Adipose tissue (tissue), 3 donors: ENCODE data around the gene DAPK1. TPM values are rescaled to one million over a fixed set of nuclear protein-coding genes. Genes with fewer than 3 reads are reported as not detected.

ENCODE experiments used
- H3K27ac ChIP-seq: one replicate; pipeline ENCODE4 v1.5.1; 2013; ENCODE audit warnings: low read depth, low read length
- WGBS, 3 donors: extraction: QIAGEN DNeasy Blood & Tissue Kit; methylation state at CpG; one replicate each; pipeline ENCODE4 v1.1.7; 2013; 5-methylcytosine and 5-hydroxymethylcytosine counted together
- polyA plus RNA-seq, 3 donors: library from polyadenylated mRNA; stranded (reverse); fragments of 200-250 nt; gene quantifications; one replicate each; pipeline ENCODE4 v1.2.3, GENCODE V29; 2013
- donor health status: healthy with polysubstance abuse.
- donor health status: Bipolar disorder and iron deficiency.
- donor health status: healthy.

The DAPK1 gene
- 10 to 100 TPM in 2 of 3 donors, 1 to 10 TPM in 1; 7.4 to 39.8 (median 12.8) TPM for polyA plus RNA-seq

DNA sequence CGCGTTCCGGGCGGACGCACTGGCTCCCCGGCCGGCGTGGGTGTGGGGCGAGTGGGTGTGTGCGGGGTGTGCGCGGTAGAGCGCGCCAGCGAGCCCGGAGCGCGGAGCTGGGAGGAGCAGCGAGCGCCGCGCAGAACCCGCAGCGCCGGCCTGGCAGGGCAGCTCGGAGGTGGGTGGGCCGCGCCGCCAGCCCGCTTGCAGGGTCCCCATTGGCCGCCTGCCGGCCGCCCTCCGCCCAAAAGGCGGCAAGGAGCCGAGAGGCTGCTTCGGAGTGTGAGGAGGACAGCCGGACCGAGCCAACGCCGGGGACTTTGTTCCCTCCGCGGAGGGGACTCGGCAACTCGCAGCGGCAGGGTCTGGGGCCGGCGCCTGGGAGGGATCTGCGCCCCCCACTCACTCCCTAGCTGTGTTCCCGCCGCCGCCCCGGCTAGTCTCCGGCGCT, at the start of gene DAPK1:
TSS of gene DAPK1 (plus strand) at position 264 of the 442 bp plus-strand sequence. CDS start 1,211 bp downstream, outside the sequence.
- H3K27ac ChIP-seq, result no peak within 1 kb of the TSS
- 0 to 1% (median 0%) methylated on average over 43 to 55 of the region's 55 CpGs for WGBS, 3 donors

DNA sequence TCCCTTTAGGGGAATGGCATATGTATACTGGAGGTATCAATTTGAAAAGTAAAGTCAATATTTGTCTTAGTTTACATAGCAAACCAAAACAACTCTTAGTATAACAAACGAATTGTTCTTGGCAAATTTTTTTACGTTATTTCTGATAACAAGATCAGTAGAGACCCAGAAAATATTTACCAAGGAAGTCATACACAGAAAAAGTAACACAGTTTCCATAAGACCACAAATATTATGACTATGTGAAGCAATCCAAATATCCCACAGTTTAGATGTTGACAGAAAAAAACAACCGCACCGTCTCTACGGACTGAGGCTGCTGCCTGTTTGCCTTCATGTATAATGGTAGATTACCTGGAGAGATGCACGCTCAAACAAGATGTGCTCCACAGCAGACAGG, 46.5 kb upstream of the DAPK1 start:
- no peak overlapping the region for H3K27ac ChIP-seq
- WGBS, 3 donors, result 25 to 76% (median 66%) methylated on average over 6 of the region's 6 CpGs

DNA sequence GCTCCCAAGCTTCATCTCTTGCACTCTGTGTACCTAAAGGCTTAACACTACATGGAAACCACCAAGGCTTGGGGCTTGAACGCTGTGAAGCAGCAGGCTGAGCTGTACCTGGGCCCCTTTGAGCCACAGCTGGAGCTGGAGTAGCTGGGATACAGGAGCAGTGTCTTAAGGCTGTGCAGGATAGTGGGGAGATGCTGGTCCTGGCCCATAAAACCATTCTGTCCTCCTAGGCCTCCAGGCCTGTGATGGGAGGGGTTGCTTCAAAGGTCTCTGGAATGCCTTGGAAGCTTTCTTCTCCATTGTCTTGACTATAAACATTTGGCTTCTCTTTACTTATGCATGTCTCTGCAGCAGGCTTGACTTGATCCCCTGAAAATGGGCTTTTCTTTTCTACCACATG, 42.3 kb upstream of the DAPK1 start:
- 76 to 79% (median 78%) methylated on average over 1 of the region's 1 CpG for WGBS, 3 donors

GRCh38 chr9:87461256-87461655, 36.4 kb upstream of the DAPK1 start:
- H3K27ac ChIP-seq, result no peak overlapping the region
- WGBS, 3 donors, result 64 to 73% (median 64%) methylated on average over 4 of the region's 4 CpGs

More for the DNA sequence above, 42.3 kb upstream of the DAPK1 start:
- no peak overlapping the region for H3K27ac ChIP-seq

GRCh38 chr9:87464110-87464991, 33.3 kb upstream of the DAPK1 start:
- 41 to 58% (median 43%) methylated on average over 7 of the region's 7 CpGs for WGBS, 3 donors
- no peak overlapping the region for H3K27ac ChIP-seq

- 96 to 100% (median 98%) methylated on average over 1 of the region's 1 CpG for WGBS, 3 donors
- no peak overlapping the region for H3K27ac ChIP-seq
Observed at GRCh38 chr9:87464992-87465378, 32.7 kb upstream of the DAPK1 start.

DNA sequence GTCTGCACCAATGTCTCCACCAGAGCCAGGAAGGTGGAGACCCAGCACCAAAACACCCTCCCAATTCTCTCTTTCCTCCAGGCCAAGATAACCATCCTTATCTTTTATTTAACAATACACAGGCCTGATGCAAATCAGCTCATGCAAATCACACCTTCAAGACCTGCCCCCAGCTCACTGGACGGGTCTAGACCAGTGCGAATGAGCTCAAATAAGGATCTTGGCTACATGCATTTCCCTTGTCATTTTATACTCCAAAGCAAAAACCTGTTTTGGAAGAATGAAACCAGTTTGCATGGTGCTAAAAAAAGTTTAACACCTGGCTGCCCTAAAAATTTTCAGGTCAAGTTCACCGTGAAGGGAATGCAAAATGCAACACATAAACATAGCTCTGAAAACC, 31.9 kb upstream of the DAPK1 start:
- 46 to 86% (median 79%) methylated on average over 3 of the region's 3 CpGs for WGBS, 3 donors
- H3K27ac ChIP-seq, result no peak overlapping the region

DNA sequence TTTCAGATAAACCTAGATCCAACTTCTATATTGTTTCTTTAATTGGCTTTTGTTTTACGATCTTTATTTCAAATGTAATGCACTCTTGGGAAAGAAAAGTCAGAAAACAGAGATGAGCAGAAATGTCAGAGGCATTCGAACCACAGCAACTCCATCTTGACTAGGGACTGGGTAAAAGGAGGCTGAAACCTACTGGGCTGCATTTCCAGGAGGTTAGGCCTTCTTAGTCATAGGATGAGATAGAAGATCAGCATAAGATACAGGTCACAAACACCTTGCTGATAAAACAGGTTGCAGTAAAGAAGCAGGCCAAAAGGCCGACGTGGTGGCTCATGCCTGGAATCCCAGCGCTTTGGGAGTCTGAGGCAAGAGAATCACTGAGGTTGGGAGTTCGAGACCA, 30.5 kb upstream of the DAPK1 start:
- H3K27ac ChIP-seq, result no peak overlapping the region
- WGBS, 3 donors, result 93 to 95% (median 95%) methylated on average over 6 of the region's 6 CpGs

- H3K27ac ChIP-seq, result no peak overlapping the region
- 71 to 76% (median 73%) methylated on average over 3 of the region's 3 CpGs for WGBS, 3 donors
Observed at GRCh38 chr9:87469793-87470465, 27.7 kb upstream of the DAPK1 start.

- 66 to 91% (median 89%) methylated on average over 2 of the region's 2 CpGs for WGBS, 3 donors
- H3K27ac ChIP-seq, result no peak overlapping the region
Observed at GRCh38 chr9:87471746-87472145, 25.9 kb upstream of the DAPK1 start.

DNA sequence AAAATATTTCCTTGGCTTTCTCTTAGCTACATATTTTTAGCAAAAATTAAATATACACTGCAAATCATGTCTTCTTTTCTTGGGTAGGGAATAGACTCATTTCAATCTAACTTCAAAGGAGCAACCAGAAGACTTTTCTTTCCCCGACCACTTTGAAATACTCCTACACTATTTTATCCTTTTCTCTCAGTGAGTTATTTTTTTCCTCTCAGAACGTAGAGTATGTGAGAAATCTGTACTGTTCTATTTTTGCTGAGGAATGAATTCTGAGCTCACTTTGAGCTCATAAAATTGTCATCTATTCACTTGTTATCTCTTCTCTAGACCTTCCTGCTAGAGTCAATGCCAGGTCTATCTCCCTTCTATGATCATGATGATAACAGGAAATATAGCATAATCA, 22.2 kb upstream of the DAPK1 start:
- WGBS, 3 donors, result 46 to 59% (median 54%) methylated on average over 2 of the region's 2 CpGs
- no peak overlapping the region for H3K27ac ChIP-seq

GRCh38 chr9:87478226-87478992, 19.3 kb upstream of the DAPK1 start:
- 87 to 94% (median 93%) methylated on average over 7 of the region's 7 CpGs for WGBS, 3 donors
- no peak overlapping the region for H3K27ac ChIP-seq

- 53 to 78% (median 70%) methylated on average over 4 of the region's 4 CpGs for WGBS, 3 donors
- no peak overlapping the region for H3K27ac ChIP-seq
Observed at GRCh38 chr9:87479801-87480201, 17.9 kb upstream of the DAPK1 start.

DNA sequence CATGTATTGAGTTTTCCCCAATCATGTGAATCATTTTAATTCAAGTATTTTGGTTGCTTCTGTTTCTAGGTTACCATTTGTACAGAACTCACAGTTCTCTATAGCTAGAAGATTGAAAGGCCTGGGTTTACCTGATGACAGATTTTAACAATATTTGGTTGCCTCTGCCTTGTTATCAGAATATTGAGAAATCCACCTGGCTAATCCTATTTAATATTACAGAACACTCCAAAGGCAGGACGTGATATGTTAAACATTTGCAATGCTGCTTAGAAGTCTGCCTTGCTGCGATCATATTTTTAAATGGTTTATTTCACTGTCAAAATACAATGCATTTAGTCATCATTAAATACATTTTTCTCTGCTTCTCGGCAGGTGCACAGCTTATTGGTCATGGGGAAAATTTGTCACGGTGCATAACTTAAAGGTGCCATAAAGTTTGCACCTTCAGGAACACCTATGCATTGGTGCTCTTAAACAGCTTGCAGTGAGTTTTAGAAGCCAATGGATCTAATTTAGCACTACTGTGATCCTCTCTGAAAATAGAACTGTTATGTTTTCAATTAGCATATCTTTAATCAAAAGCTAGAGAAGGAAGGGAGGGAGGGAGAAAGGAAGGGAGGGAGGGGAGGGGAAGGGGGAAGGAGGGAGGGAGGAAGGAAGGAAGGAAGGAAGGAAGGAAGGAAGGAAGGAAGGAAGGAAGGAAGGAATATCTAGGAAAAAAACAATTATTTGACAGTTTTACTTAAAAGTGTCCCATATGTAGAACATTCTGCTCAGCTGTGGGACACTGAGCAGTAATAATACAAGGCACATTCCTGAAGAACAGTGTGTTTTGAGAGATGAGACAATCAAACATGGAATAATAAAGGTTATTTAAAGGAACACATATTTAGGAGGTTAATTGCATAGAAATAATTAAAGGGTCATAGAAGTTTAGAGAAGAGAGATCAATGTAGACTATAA, 15.5 kb upstream of the DAPK1 start:
- 69 to 87% (median 81%) methylated on average over 4 of the region's 4 CpGs for WGBS, 3 donors
- no peak overlapping the region for H3K27ac ChIP-seq

GRCh38 chr9:87490225-87490624, 7.4 kb upstream of the DAPK1 start:
- no peak overlapping the region for H3K27ac ChIP-seq

DNA sequence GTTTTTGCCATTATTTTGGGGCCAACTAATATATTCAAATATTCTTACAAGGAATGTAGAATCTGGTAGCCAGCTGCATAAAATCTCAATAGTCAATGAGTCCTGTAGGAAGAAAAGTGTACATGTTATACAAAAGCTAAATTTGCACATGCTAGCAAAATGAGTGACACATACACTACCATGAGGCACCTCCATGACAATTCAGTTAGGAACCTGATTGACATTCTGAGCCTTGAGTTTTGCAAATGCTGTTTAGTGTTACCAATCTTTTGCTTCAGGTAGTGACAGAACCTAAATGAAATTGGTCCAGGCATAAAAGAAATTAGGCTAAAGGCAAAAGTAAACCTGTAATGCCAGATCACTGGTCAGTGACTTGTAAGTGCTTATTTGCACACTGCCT, 6.8 kb upstream of the DAPK1 start:
- H3K27ac ChIP-seq, result no peak overlapping the region

GRCh38 chr9:87491523-87491922, 6.1 kb upstream of the DAPK1 start:
- H3K27ac ChIP-seq, result no peak overlapping the region
- 57 to 84% (median 61%) methylated on average over 3 of the region's 3 CpGs for WGBS, 3 donors

DNA sequence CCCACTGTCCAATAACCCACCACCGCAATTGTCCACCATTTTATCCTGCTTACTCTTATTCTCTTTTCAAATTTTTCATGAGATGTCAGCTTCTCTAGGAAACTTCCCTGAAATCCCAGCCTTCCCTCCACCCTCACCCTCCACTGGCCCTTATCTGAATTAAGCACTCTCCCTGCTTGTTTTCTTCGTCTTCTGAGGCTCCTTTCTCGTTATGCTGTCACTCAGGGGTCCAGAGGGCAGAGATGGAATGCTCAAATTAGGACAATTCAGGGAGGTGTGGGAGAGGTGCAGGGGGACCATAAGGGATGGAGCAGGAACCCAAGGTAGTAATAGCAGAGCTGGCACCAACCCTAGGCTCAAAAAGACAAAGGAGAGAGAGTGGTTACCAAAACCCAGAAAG, 5.0 kb upstream of the DAPK1 start:
- no peak overlapping the region for H3K27ac ChIP-seq
- WGBS, 3 donors, result 48 to 64% (median 58%) methylated on average over 3 of the region's 3 CpGs
